Ascending aorta (tissue), 2 donors: Measurements from ENCODE around the gene MESD. TPM values are rescaled to one million over a fixed set of nuclear protein-coding genes. Genes with fewer than 3 reads are reported as not detected.

ENCODE experiments used
- DNase-seq, 2 donors: peaks; one replicate each; pipeline ENCODE4 v3.0.0-alpha.2; 2019; ENCODE audit warnings: low spot score in 2 of 2
- H3K27ac ChIP-seq, 2 donors: fragments of 200-600 bp; sonication (generic); one replicate each; pipeline ENCODE4 v1.5.1; 2016 to 2017; ENCODE audit warnings: mild to moderate bottlenecking in 1 of 2
- H3K27me3 ChIP-seq: fragments of 200-600 bp; sonication (generic); one replicate; pipeline ENCODE4 v1.5.1; 2017
- H3K36me3 ChIP-seq, 2 donors: fragments of 200-600 bp; sonication (generic); one replicate each; pipeline ENCODE4 v1.5.1; 2016
- H3K4me1 ChIP-seq, 2 donors: fragments of 200-600 bp; sonication (generic); one replicate each; pipeline ENCODE4 v1.5.1; 2016 to 2017; ENCODE audit warnings: mild to moderate bottlenecking in 1 of 2
- H3K4me3 ChIP-seq, 2 donors: fragments of 200-600 bp; sonication (generic); one replicate each; pipeline ENCODE4 v1.5.1; 2016 to 2017; ENCODE audit warnings: mild to moderate bottlenecking in 1 of 2
- H3K9me3 ChIP-seq, 2 donors: fragments of 200-600 bp; sonication (generic); one replicate each; pipeline ENCODE4 v1.5.1; 2016
- CTCF ChIP-seq, 3 experiments: fragments of 200-600 bp in 2 of 3; fragments of 450-650 bp in 1 of 3; sonication (generic) in 2 of 3; IDR thresholded peaks; one replicate each; pipeline ENCODE4 v1.5.1; 2016 to 2019; ENCODE audit warnings: antibody characterized with exemption in 3 of 3, mild to moderate bottlenecking in 1 of 3, moderate library complexity in 1 of 3
- intact Hi-C: fragments of 100-400 bp; cut with DNase I; formaldehyde crosslinking; loops from one replicate; pipeline ENCODE4 v1.15.1; 2023
- total RNA-seq: library from RNA; depleted of rRNA; stranded (reverse); fragments of >200 nt; gene quantifications from one replicate; pipeline ENCODE4 v1.1.0, GENCODE V29; 2016

MESD gene
- total RNA-seq, 1 donor from 2014 or later = 6.4 TPM

- no peak for DNase-seq
- intact Hi-C loops = no loop called here
- no peak for TF ChIP-seq CTCF (IDR thresholded peaks at IDR 0.05)
- Histone ChIP-seq H3K27me3 (no peaks in the 10 kb centered on the region), H3K27ac (no peak overlapping the region), H3K9me3 (no peaks in the 10 kb centered on the region), H3K4me3 (no peak overlapping the region), H3K36me3 (no peaks in the 10 kb centered on the region), H3K4me1 (no peaks in the 10 kb centered on the region)
Observed at GRCh38 chr15:81032355-81032754, 42.7 kb upstream of the MESD start.

- TF ChIP-seq CTCF (IDR thresholded peaks at IDR 0.05) = no peak
- Histone ChIP-seq H3K4me3 (no peak overlapping the region), H3K27me3 (no peaks in the 10 kb centered on the region), H3K27ac (no peak overlapping the region), H3K9me3 (no peaks in the 10 kb centered on the region), H3K36me3 (no peaks in the 10 kb centered on the region), H3K4me1 (no peaks in the 10 kb centered on the region)
- intact Hi-C loops = no loop called here
- DNase-seq = no peak
Observed at GRCh38 chr15:81031203-81031602, 41.6 kb upstream of the MESD start.

GRCh38 chr15:81030301-81030750, 40.7 kb upstream of the MESD start:
- H3K9me3 ChIP-seq = no peaks in the 10 kb centered on the region
- DNase-seq = no peak
- no peak for TF ChIP-seq CTCF (IDR thresholded peaks at IDR 0.05)
- H3K4me1 ChIP-seq = no peaks in the 10 kb centered on the region
- intact Hi-C loops = no loop called here
- H3K27ac ChIP-seq = no peak overlapping the region
- no peak overlapping the region for H3K4me3 ChIP-seq
- no peaks in the 10 kb centered on the region for H3K36me3 ChIP-seq
- no peaks in the 10 kb centered on the region for H3K27me3 ChIP-seq

- Histone ChIP-seq H3K9me3 (no peaks in the 10 kb centered on the region), H3K36me3 (no peaks in the 10 kb centered on the region), H3K27me3 (no peaks in the 10 kb centered on the region), H3K4me1 (no peaks in the 10 kb centered on the region), H3K27ac (no peak overlapping the region), H3K4me3 (no peak overlapping the region)
- TF ChIP-seq CTCF (IDR thresholded peaks at IDR 0.05) = no peak
- intact Hi-C loops = no loop called here
- DNase-seq = no peak
Observed at GRCh38 chr15:81029414-81030300, 40.0 kb upstream of the MESD start.

GRCh38 chr15:81026836-81027599, 37.4 kb upstream of the MESD start:
- H3K27ac ChIP-seq = no peak overlapping the region
- TF ChIP-seq CTCF (IDR thresholded peaks at IDR 0.05) = no peak
- H3K27me3 ChIP-seq = no peaks in the 10 kb centered on the region
- no peak overlapping the region for H3K4me3 ChIP-seq
- DNase-seq = no peak
- intact Hi-C loops = no loop called here
- no peaks in the 10 kb centered on the region for H3K36me3 ChIP-seq
- H3K9me3 ChIP-seq = no peaks in the 10 kb centered on the region
- no peaks in the 10 kb centered on the region for H3K4me1 ChIP-seq
